K562 (cell line): Measurements from ENCODE around the gene PLEKHM3. TPM values are rescaled to one million over a fixed set of nuclear protein-coding genes. Genes with fewer than 3 reads are reported as not detected.

Experiments
- ADNP ChIP-seq: fragments of 200-800 bp; sonication (Bioruptor generic); IDR thresholded peaks from 2 replicates; pipeline ENCODE4 v1.6.1; 2016; ENCODE audit warnings: missing genetic modification characterization, missing compliant biosample characterization
- SNIP1 ChIP-seq: fragments of 450-650 bp; IDR thresholded peaks from 2 replicates; pipeline ENCODE4 v1.7.1; 2017; ENCODE audit warnings: low read depth, mild to moderate bottlenecking
- ZNF408 ChIP-seq: fragments of 250-450 bp; sonication (Bioruptor Pico); IDR thresholded peaks from 2 replicates; pipeline ENCODE4 v1.4.0; 2020; ENCODE audit warnings: low read depth, mild to moderate bottlenecking, moderate library complexity
- ZNF785 ChIP-seq: fragments of 250-450 bp; sonication (Bioruptor Pico); IDR thresholded peaks from 2 replicates; pipeline ENCODE4 v1.4.0; 2020; ENCODE audit warnings: mild to moderate bottlenecking
- polyA plus RNA-seq, 8 experiments: library from polyadenylated mRNA; depleted of rRNA in 4 of 8; stranded (reverse) in 5 of 8; unstranded in 3 of 8; fragments of >200 nt; fragmentation: Nextera tagmentation in 2 of 8; fragmentation: Illumina TruSeq in 1 of 8; extraction: Ambion mirVana in 2 of 8; extraction: Trizol in 1 of 8; gene quantifications; 2 replicates each; pipeline versions ENCODE4 v1.2.1 to v1.2.3, GENCODE V29; 2011 to 2014; ENCODE audit warnings: inconsistent platforms in 1 of 8, missing spikeins in 1 of 8
- total RNA-seq, 7 experiments: library from RNA; depleted of rRNA in 6 of 7; stranded (reverse); fragments of >200 nt in 6 of 7; fragmentation: Illumina TruSeq in 2 of 7; extraction: Trizol in 2 of 7; gene quantifications; 2 replicates each; pipeline versions ENCODE4 v1.2.1 to v1.2.3, GENCODE V29; 2011 to 2021; ENCODE audit warnings: low replicate concordance in 1 of 7
- TF ChIP-seq, protein P1 (sequence below): fragments of 450-650 bp; IDR thresholded peaks from 2 replicates; pipeline ENCODE4 v1.6.1; 2016; ENCODE audit warnings: mild to moderate bottlenecking, moderate library complexity
- TF ChIP-seq, protein P2 (sequence below): sonication (generic); IDR thresholded peaks from 2 replicates; pipeline ENCODE4 v1.6.1; 2016

The PLEKHM3 gene
- total and polyA plus RNA-seq, 9 of the 15 experiments (the other 6 are each of a cell fraction or from before 2014, with no cell fraction given) = 0.24 to 1.6 (median 1.0) TPM

DNA sequence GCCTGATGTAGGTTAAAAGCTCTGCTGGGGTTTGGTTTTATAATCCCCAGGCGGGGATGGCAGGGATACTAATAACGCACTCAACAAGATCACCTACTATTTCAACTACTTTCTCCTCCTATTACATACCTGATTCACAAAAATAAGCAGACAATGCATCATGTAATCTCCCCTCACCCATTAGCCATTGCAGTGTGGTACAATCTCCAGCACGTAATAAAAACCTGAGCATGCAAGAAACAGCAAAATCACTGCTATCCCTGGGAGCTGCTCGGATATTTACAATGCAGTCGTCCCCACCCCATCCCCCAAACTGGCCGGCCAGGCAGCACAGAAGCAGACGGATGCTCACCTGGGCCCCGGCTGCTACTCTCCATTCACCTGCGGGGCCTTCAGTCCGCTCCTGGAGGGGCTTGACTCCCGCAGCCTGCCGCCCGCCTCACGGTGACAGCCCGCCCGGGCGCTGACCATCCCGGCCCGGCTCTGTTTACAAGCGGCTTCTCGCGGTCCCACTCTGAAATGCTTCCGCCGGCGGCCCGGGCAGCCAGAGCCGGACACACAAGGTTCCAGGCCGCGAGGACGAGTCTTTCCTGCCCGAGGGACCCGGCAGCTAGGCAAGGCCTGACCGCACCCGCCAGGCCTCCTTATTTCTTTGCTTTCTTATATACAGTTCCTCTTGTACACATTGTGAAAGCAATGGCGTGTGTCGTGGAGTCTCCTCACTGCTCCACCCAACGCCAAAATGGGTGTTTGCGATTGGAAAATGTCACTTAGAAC lies at the start of gene PLEKHM3 (continued):
- TF ChIP-seq, protein P1, sequence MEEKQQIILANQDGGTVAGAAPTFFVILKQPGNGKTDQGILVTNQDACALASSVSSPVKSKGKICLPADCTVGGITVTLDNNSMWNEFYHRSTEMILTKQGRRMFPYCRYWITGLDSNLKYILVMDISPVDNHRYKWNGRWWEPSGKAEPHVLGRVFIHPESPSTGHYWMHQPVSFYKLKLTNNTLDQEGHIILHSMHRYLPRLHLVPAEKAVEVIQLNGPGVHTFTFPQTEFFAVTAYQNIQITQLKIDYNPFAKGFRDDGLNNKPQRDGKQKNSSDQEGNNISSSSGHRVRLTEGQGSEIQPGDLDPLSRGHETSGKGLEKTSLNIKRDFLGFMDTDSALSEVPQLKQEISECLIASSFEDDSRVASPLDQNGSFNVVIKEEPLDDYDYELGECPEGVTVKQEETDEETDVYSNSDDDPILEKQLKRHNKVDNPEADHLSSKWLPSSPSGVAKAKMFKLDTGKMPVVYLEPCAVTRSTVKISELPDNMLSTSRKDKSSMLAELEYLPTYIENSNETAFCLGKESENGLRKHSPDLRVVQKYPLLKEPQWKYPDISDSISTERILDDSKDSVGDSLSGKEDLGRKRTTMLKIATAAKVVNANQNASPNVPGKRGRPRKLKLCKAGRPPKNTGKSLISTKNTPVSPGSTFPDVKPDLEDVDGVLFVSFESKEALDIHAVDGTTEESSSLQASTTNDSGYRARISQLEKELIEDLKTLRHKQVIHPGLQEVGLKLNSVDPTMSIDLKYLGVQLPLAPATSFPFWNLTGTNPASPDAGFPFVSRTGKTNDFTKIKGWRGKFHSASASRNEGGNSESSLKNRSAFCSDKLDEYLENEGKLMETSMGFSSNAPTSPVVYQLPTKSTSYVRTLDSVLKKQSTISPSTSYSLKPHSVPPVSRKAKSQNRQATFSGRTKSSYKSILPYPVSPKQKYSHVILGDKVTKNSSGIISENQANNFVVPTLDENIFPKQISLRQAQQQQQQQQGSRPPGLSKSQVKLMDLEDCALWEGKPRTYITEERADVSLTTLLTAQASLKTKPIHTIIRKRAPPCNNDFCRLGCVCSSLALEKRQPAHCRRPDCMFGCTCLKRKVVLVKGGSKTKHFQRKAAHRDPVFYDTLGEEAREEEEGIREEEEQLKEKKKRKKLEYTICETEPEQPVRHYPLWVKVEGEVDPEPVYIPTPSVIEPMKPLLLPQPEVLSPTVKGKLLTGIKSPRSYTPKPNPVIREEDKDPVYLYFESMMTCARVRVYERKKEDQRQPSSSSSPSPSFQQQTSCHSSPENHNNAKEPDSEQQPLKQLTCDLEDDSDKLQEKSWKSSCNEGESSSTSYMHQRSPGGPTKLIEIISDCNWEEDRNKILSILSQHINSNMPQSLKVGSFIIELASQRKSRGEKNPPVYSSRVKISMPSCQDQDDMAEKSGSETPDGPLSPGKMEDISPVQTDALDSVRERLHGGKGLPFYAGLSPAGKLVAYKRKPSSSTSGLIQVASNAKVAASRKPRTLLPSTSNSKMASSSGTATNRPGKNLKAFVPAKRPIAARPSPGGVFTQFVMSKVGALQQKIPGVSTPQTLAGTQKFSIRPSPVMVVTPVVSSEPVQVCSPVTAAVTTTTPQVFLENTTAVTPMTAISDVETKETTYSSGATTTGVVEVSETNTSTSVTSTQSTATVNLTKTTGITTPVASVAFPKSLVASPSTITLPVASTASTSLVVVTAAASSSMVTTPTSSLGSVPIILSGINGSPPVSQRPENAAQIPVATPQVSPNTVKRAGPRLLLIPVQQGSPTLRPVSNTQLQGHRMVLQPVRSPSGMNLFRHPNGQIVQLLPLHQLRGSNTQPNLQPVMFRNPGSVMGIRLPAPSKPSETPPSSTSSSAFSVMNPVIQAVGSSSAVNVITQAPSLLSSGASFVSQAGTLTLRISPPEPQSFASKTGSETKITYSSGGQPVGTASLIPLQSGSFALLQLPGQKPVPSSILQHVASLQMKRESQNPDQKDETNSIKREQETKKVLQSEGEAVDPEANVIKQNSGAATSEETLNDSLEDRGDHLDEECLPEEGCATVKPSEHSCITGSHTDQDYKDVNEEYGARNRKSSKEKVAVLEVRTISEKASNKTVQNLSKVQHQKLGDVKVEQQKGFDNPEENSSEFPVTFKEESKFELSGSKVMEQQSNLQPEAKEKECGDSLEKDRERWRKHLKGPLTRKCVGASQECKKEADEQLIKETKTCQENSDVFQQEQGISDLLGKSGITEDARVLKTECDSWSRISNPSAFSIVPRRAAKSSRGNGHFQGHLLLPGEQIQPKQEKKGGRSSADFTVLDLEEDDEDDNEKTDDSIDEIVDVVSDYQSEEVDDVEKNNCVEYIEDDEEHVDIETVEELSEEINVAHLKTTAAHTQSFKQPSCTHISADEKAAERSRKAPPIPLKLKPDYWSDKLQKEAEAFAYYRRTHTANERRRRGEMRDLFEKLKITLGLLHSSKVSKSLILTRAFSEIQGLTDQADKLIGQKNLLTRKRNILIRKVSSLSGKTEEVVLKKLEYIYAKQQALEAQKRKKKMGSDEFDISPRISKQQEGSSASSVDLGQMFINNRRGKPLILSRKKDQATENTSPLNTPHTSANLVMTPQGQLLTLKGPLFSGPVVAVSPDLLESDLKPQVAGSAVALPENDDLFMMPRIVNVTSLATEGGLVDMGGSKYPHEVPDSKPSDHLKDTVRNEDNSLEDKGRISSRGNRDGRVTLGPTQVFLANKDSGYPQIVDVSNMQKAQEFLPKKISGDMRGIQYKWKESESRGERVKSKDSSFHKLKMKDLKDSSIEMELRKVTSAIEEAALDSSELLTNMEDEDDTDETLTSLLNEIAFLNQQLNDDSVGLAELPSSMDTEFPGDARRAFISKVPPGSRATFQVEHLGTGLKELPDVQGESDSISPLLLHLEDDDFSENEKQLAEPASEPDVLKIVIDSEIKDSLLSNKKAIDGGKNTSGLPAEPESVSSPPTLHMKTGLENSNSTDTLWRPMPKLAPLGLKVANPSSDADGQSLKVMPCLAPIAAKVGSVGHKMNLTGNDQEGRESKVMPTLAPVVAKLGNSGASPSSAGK = no peak; the same call in 1 of the 2 replicates
- TF ChIP-seq ZNF408 (no peak), SNIP1 (no peak), ADNP (no peak), ZNF785 (no peak)
- TF ChIP-seq, protein P2, sequence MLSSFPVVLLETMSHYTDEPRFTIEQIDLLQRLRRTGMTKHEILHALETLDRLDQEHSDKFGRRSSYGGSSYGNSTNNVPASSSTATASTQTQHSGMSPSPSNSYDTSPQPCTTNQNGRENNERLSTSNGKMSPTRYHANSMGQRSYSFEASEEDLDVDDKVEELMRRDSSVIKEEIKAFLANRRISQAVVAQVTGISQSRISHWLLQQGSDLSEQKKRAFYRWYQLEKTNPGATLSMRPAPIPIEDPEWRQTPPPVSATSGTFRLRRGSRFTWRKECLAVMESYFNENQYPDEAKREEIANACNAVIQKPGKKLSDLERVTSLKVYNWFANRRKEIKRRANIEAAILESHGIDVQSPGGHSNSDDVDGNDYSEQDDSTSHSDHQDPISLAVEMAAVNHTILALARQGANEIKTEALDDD = no peak
